K562 (cell line): ENCODE measurements around the gene GRM3. TPM values are rescaled to one million over a fixed set of nuclear protein-coding genes. Genes with fewer than 3 reads are reported as not detected.

Experiments
- ATAC-seq: fragments of 200-7000 bp; cut with Tn5 transposase; 3 replicates; pipeline ENCODE4 v1.9.1; 2020; ENCODE audit warnings: moderate library complexity
- BruUV-seq: library from RNA; stranded (reverse); fragments of 400-500 nt; replicated peaks from 2 replicates; lab custom pipeline; 2021; lab: Mats Ljungman, UMichigan
- CTCF ChIA-PET: fragments of 300-600 bp; formaldehyde crosslinking; extraction: SDS; loops from one replicate; lab custom pipeline; 2021; ENCODE audit warnings: low intra/inter-chr PET ratio; lab: Yijun Ruan, JAX
- POLR2A ChIA-PET: fragments of 300-600, 350-650 bp; sonication (Branson Sonifier 250); formaldehyde crosslinking; extraction: SDS; loops from one replicate; lab custom pipeline; 2021; ENCODE audit warnings: antibody characterized with exemption, inconsistent platforms; lab: Yijun Ruan, JAX
- DNase-seq, 4 experiments: peaks; one replicate each; pipeline versions ENCODE4 v3.0.0 to v3.0.0-alpha.2; 2011 to 2018; ENCODE audit warnings: low spot score in 3 of 4, mixed read lengths in 3 of 4; ENCODE audit errors: extremely low read depth in 1 of 4
- FAIRE-seq: peaks from 2 replicates; lab custom pipeline; 2011; peaks lifted over from hg19 to GRCh38; lab: Jason Lieb, UNC
- H2AFZ ChIP-seq: 2 replicates; pipeline ENCODE4 v1.6.0; 2011; ENCODE audit warnings: low read depth, low read length, control low read depth, inconsistent platforms
- H3K27ac ChIP-seq: fragments of 200-600 bp; 3 replicates; pipeline ENCODE4 v1.8.0; 2011; ENCODE audit warnings: low read depth, mild to moderate bottlenecking, control low read depth, inconsistent platforms, low read length, moderate library complexity, mixed read lengths; ENCODE audit errors: extremely low read depth
- H3K27me3 ChIP-seq, 2 experiments: fragments of 300-600 bp in 1 of 2; 2 replicates in 1 of 2; 3 replicates in 1 of 2; pipeline versions ENCODE4 v1.6.0 to v1.8.0; 2011; ENCODE audit warnings: inconsistent platforms in 2 of 2, low read length in 2 of 2, mild to moderate bottlenecking in 1 of 2, mixed read lengths in 1 of 2, moderate library complexity in 1 of 2; ENCODE audit not compliant: control insufficient read depth in 2 of 2, insufficient read depth in 2 of 2
- H3K36me3 ChIP-seq: fragments of 300-600 bp; 3 replicates; pipeline ENCODE4 v1.8.0; 2011; ENCODE audit warnings: mild to moderate bottlenecking, low read length, inconsistent platforms; ENCODE audit not compliant: control insufficient read depth, insufficient read depth
- H3K4me1 ChIP-seq, 2 experiments: fragments of 200-600 bp in 1 of 2; replicated peaks in 1 of 2; 2 replicates in 1 of 2; 3 replicates in 1 of 2; pipeline versions ENCODE4 v1.5.1 to v1.8.0; 2011; ENCODE audit warnings: inconsistent platforms in 2 of 2, low read length in 2 of 2, mild to moderate bottlenecking in 1 of 2, mixed read lengths in 1 of 2, moderate library complexity in 1 of 2; ENCODE audit not compliant: control insufficient read depth in 2 of 2, insufficient read depth in 2 of 2
- H3K4me2 ChIP-seq: 2 replicates; pipeline ENCODE4 v1.6.1; 2011; ENCODE audit warnings: low read length, control low read depth, inconsistent platforms, mixed read lengths; ENCODE audit not compliant: insufficient read depth
- H3K4me3 ChIP-seq: fragments of 200-600 bp; sonication (generic), shearing (Covaris generic); 2 replicates; pipeline ENCODE4 v1.5.1; 2016; ENCODE audit warnings: control low read depth, inconsistent platforms
- H3K79me2 ChIP-seq: fragments of 200-600 bp; 3 replicates; pipeline ENCODE4 v1.8.0; 2011; ENCODE audit warnings: low read length, inconsistent platforms; ENCODE audit not compliant: control insufficient read depth, insufficient read depth
- H3K9ac ChIP-seq, 2 experiments: 2 replicates each; pipeline versions ENCODE4 v1.6.0 to v1.6.1; 2011; ENCODE audit warnings: low read depth in 2 of 2, low read length in 2 of 2, control low read depth in 1 of 2, inconsistent platforms in 1 of 2, mild to moderate bottlenecking in 1 of 2, mixed read lengths in 1 of 2; ENCODE audit not compliant: insufficient read depth in 1 of 2
- H3K9me1 ChIP-seq: one replicate; pipeline ENCODE4 v1.6.0; 2011; ENCODE audit warnings: inconsistent platforms, mild to moderate bottlenecking, low read length, moderate library complexity; ENCODE audit not compliant: control insufficient read depth, insufficient read depth
- H3K9me3 ChIP-seq: replicated peaks from 2 replicates; pipeline ENCODE4 v1.5.1; 2011; ENCODE audit warnings: low read depth, low read length, inconsistent platforms; ENCODE audit not compliant: control insufficient read depth, insufficient read depth
- H4K20me1 ChIP-seq: replicated peaks from 2 replicates; pipeline ENCODE4 v1.6.1; 2011; ENCODE audit warnings: low read length, inconsistent platforms, mixed read lengths; ENCODE audit not compliant: control insufficient read depth, insufficient read depth
- BRCA1 ChIP-seq, 2 experiments: fragments of 450-650 bp in 1 of 2; sonication (generic) in 1 of 2; formaldehyde crosslinking in 1 of 2; IDR thresholded peaks; 2 replicates each; pipeline versions ENCODE4 v1.5.0 to v1.6.1; 2017 to 2020; ENCODE audit warnings: mild to moderate bottlenecking in 1 of 2, missing genetic modification reagents in 1 of 2
- CEBPB ChIP-seq: fragments of 450-650 bp; IDR thresholded peaks from 2 replicates; pipeline ENCODE4 v1.6.1; 2016; ENCODE audit warnings: missing genetic modification characterization, missing compliant biosample characterization
- CEBPG ChIP-seq, 3 experiments: fragments of 200-800 bp in 1 of 3; sonication (Bioruptor generic) in 1 of 3; sonication (generic) in 1 of 3; formaldehyde crosslinking in 1 of 3; IDR thresholded peaks in 2 of 3; conservative IDR thresholded peaks in 1 of 3; 2 replicates each; pipeline versions ENCODE4 v1.6.1 to v1.8.0; 2016 to 2022; ENCODE audit warnings: missing compliant biosample characterization in 2 of 3, missing genetic modification characterization in 2 of 3, mild to moderate bottlenecking in 1 of 3, missing genetic modification reagents in 1 of 3
- PHF21A ChIP-seq: fragments of 450-650 bp; IDR thresholded peaks from 2 replicates; pipeline ENCODE4 v1.6.1; 2017; ENCODE audit warnings: low read depth, borderline replicate concordance
- RBM15 ChIP-seq: fragments of 200-400 bp; formaldehyde crosslinking; IDR thresholded peaks from 2 replicates; pipeline ENCODE4 v1.6.1; 2018; ENCODE audit warnings: mild to moderate bottlenecking, low read length, moderate library complexity; ENCODE audit not compliant: insufficient read depth
- SIRT6 ChIP-seq: IDR thresholded peaks from one replicate; pipeline ENCODE4 v1.6.1; 2012; ENCODE audit warnings: low read depth, mild to moderate bottlenecking, control low read depth, inconsistent platforms, low read length, moderate library complexity
- TAL1 ChIP-seq: fragments of 450-650 bp; IDR thresholded peaks from 2 replicates; pipeline ENCODE4 v1.6.1; 2016; ENCODE audit warnings: mild to moderate bottlenecking
- XRCC5 ChIP-seq: fragments of 200-400 bp; formaldehyde crosslinking; IDR thresholded peaks from 2 replicates; pipeline ENCODE4 v1.6.1; 2017; ENCODE audit warnings: low read depth, mild to moderate bottlenecking, low read length
- ZFP1 ChIP-seq: fragments of 450-650 bp; formaldehyde crosslinking; IDR thresholded peaks from 2 replicates; pipeline ENCODE4 v1.4.0; 2020; ENCODE audit warnings: mild to moderate bottlenecking, mixed read lengths
- ZNF785 ChIP-seq: fragments of 250-450 bp; sonication (Bioruptor Pico); IDR thresholded peaks from 2 replicates; pipeline ENCODE4 v1.4.0; 2020; ENCODE audit warnings: mild to moderate bottlenecking
- WGBS: fragments of 100-300 bp; shearing (Covaris generic); methylation state at CpG from one replicate; pipeline ENCODE4 v1.1.6; 2016; ENCODE audit warnings: low coverage, mixed read lengths; ENCODE audit not compliant: insufficient coverage; ENCODE audit errors: missing lambda C conversion rate; 5-methylcytosine and 5-hydroxymethylcytosine counted together
- in situ Hi-C: fragments of 300-500 bp; cut with MboI; formaldehyde crosslinking; loops from 4 replicates; pipeline ENCODE4 v1.15.0; 2018; ENCODE audit warnings: inconsistent platforms, mixed read lengths
- intact Hi-C: fragments of 100-400 bp; cut with micrococcal nuclease; formaldehyde crosslinking; loops from 2 replicates; pipeline ENCODE4 v1.14.2; 2022
- polyA plus RNA-seq, 8 experiments: library from polyadenylated mRNA; depleted of rRNA in 4 of 8; stranded (reverse) in 5 of 8; unstranded in 3 of 8; fragments of >200 nt; fragmentation: Nextera tagmentation in 2 of 8; fragmentation: Illumina TruSeq in 1 of 8; extraction: Ambion mirVana in 2 of 8; extraction: Trizol in 1 of 8; gene quantifications; 2 replicates each; pipeline versions ENCODE4 v1.2.1 to v1.2.3, GENCODE V29; 2011 to 2014; ENCODE audit warnings: inconsistent platforms in 1 of 8, missing spikeins in 1 of 8
- total RNA-seq, 7 experiments: library from RNA; depleted of rRNA in 6 of 7; stranded (reverse); fragments of >200 nt in 6 of 7; fragmentation: Illumina TruSeq in 2 of 7; extraction: Trizol in 2 of 7; gene quantifications; 2 replicates each; pipeline versions ENCODE4 v1.2.1 to v1.2.3, GENCODE V29; 2011 to 2021; ENCODE audit warnings: low replicate concordance in 1 of 7
- TF ChIP-seq, protein P1 (sequence below), 2 experiments: fragments of 250-450 bp in 1 of 2; fragments of 450-650 bp in 1 of 2; sonication (Bioruptor Pico) in 1 of 2; IDR thresholded peaks; 2 replicates each; pipeline versions ENCODE4 v1.6.1 to v1.8.0; 2016 to 2021; ENCODE audit warnings: mild to moderate bottlenecking in 2 of 2, moderate library complexity in 2 of 2, missing compliant biosample characterization in 1 of 2, missing genetic modification characterization in 1 of 2

Gene GRM3
- total and polyA plus RNA-seq, 9 of the 15 experiments (the other 6 are each of a cell fraction or from before 2014, with no cell fraction given): 0.03 to 0.08 (median 0.03) TPM; not detected in 6

DNA sequence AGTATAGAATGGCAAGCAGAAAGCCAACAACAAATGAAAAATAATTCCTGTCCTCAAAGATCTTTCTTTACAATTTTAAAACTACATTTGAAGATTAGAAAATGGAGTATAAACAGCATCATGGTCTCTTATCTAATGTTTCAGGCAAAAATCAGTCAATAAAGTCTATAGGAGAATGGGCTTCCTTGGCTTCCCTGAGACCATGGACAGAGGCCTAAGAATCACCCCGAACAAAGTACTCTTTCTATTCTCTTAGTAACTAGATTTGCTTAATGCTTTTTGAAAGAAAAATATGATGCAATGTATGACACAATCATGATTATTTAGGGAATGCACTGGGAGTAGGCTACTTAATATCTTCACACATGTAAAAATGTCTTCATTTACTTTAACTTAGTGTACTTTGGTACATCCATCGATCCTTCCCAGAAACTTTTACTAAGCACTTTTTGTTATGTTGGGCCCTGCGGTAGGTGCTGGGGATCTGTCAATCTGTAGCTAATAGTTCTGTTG lies 17.3 kb downstream of the GRM3 start:
- Histone ChIP-seq H3K4me3 (no peak overlapping the region), H3K27me3 (no peaks in the 10 kb centered on the region), H2AFZ (no peak overlapping the region), H3K4me2 (no peak overlapping the region), H3K79me2 (no peaks in the 10 kb centered on the region), H3K9me3 (0 out of 2 replicates have a peak, but pooled peaks cover 3% of the 10 kb centered on the region), H3K9ac (no peak overlapping the region), H4K20me1 (no peaks in the 10 kb centered on the region), H3K9me1 (no peaks in the 10 kb centered on the region), H3K36me3 (no peaks in the 10 kb centered on the region), H3K27ac (no peak overlapping the region), H3K4me1 (no peaks in the 10 kb centered on the region)
- intact Hi-C loops: no loop called here
- CTCF ChIA-PET: no interaction called here
- 0% methylated on average over 3 of the region's 3 CpGs for WGBS
- no TSS peak for BruUV-seq
- no peak for FAIRE-seq
- DNase-seq: no peak
- POLR2A ChIA-PET: no interaction called here
- in situ Hi-C loops: no loop called here
- no peak for TF ChIP-seq ZNF785 (CRISPR knock-in tag)
- no peak for TF ChIP-seq ZFP1 (CRISPR knock-in tag)
- TF ChIP-seq SIRT6: no peak
- no peak for TF ChIP-seq TAL1
- no peak for TF ChIP-seq RBM15
- TF ChIP-seq CEBPG (CRISPR knock-in tag; IDR thresholded peaks at IDR 0.05): no peak
- TF ChIP-seq CEBPG (tag; conservative IDR thresholded peaks at IDR 0.05 in 1 of 2, IDR thresholded peaks at IDR 0.05 in 1 of 2): peak; percentile 35 to 56; a peak in 2 of 4 replicates
- no peak for TF ChIP-seq XRCC5
- TF ChIP-seq PHF21A: no peak
- TF ChIP-seq CEBPB: peak; percentile 48; the same call in 1 of the 2 replicates
- no peak for TF ChIP-seq BRCA1 (IDR thresholded peaks at IDR 0.05)
- TF ChIP-seq BRCA1 (CRISPR knock-in tag; IDR thresholded peaks at IDR 0.05): no peak
- TF ChIP-seq, protein P1, sequence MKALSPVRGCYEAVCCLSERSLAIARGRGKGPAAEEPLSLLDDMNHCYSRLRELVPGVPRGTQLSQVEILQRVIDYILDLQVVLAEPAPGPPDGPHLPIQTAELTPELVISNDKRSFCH (CRISPR knock-in tag; IDR thresholded peaks at IDR 0.05): no peak
- TF ChIP-seq, protein P1 (tag; IDR thresholded peaks at IDR 0.05): no peak
- no peak for ATAC-seq
